CD4-positive, alpha-beta T cell treated with Interleukin-2 at 100 ng/mL for 4 hours (primary cell): ENCODE data around the gene DSC2.
"Not testable (repeated sequence)": the region's sequence is repeated elsewhere in the genome, so short reads cannot be mapped to it uniquely, and the experiment has no call there.

ENCODE experiments used
- DNase-seq: peaks from one replicate; pipeline ENCODE4 v3.0.0-alpha.2; 2020; ENCODE audit warnings: low spot score

DSC2 gene

DNA sequence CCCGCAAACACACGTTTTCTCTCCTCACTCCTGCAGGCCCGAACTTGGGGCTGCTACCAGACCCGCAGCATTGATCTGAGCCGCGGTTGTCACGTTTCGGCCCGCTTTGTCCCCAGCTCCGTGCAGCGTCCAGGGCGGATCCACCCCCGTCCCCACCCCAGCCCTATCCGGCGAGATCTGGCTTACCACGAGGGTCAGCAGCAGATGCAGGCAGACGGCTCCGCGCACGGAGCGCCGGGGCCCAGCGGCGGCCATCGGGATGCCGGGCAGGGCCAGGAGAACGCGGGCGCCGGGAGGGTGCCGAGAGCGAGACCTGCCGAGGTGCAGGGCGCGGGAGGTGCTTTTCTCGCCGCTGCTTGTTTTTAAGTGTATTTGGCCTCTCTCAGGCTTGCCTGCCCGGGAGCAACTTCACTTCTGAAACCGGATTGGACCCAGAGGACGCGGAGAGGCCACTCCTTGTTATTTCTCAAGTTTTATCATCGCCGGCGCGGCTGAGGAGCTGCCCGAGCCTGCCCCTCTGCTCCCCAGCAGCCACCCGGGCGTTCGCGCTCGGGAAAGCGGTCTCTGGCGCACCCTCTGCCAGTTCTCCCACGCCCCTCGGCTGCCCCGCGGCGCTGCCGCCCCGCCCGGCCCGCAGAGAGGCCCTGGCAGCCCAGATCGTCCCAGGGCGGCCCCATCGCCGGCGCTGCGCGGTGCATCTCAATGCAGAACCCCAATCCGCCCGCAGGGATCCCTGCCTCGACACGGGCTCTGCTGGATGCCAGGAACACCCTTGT lies 59.6 kb downstream of the DSC2 start, which contains the start of gene DSC3:
TSS of gene DSC3 (minus strand) at position 337 of the 776 bp plus-strand sequence. CDS start at position 255, 82 bp downstream.
- DNase-seq: no peak

DNA sequence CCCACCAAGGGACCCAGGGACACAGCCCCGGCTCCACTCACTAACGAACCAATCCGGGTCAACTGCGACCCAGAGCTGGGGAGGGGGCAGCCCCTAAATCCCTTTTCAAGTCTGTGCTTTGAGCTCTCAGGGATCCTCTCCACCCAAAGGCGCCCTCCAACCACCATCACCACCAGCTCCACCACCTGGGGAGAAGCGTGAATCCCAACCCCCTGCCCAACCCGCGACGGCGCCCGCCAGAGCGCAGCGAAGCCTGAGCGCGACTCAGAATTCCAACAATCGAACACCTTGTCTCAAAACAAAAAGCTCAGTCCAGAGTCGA lies 60.2 kb downstream of the DSC2 start:
- no peak for DNase-seq

DNA sequence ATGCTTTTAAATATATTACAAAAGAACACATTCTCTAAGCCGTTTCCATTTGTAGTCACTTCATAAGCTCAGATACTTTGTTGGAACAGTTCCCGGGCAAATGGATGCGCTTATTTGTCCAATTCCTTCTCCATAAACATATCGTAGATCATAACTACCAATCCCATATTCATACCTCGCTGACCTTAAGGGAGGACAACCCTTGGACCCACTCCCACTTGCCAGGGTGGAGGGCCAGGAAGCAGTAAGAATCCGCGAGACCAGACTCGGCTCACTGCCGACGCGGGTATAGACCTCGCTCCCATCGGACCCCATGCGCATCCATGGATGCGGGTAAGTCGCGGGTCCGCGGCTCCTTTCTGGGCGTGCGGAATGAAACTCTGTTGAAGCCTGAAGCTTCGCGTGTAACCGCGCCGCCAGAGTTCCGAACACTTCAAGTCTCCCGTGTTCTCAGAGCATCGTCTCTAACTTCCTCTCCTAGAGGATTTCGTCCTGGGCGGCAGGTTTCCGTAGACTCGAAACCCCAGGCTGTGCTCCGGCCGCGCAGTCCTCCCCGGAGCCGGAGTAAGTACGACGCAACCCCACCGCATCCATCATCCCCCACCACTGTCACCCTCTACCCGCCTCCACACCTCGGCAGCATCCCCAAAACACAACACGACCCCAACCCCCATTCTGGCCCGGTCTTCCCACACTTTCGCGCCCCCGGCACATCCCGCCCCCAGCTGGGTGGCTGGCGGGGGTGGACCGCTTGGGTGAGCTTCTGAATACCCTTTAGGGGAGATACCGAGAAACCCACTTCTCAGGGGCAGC lies 60.7 kb downstream of the DSC2 start:
- no peak for DNase-seq

DNA sequence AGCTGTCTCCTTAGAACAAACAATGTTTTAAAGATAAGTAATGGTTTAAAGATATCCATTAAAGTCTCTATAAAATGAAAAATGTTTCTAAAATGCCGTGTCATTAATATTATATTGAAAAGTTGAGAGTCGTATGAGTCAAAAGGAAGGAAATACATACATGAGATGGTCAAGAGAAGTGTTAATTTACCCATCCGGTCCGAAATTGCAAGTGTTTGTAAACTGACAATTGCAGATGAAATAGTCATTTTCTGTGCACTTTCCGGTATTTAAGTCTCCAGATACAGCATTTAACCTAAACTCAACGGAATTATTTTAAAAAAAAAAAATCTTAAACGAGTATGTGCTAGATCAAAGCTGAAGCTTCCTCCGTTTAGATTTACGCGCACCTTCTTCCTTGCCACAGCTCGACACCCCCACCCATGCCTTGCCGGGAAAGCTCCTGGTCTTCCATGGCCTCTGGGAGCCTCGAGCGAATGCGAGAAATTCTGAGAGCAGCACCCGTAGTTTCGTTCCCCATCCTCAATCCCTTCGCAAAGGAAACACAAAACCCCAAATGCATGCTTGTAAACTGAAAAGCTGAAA lies 61.4 kb downstream of the DSC2 start:
- no peak for DNase-seq

DNA sequence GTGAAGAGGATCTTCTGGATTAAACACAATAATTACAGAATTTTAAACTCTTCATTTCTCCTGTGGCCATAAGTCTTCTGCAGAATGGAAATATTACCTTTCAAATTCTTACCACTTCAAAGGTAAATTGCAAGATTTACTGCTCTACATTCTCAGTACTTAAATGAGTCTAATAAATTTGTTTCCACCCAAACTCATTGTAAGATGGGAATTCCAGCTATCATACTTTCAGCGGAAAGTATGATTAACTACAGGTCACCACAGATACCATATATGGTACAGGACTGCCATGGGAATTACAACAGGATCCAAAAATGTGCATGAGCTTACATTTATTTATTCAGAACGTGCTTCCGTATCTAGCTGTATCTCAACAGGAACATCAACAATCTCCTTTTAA lies 62.8 kb downstream of the DSC2 start:
- no peak for DNase-seq

DNA sequence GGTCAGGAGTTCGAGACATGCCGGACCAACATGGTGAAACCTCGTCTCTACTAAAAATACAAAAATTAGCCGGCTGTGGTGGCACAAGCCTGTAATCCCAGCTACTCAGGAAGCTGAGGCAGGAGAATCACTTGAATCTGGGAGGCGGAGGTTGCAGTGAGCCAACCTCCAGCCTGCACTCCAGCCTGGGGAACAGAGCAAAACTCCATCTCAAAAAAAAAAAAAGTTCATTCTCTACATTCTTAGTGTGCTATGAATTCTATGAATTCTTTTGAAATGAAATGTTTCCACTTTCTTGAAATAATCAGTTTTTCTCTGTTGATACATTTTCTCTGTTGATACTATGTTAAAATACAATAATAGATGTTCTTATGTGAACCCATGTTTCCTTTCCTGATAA lies 64.5 kb downstream of the DSC2 start:
- not testable (repeated sequence) for DNase-seq

DNA sequence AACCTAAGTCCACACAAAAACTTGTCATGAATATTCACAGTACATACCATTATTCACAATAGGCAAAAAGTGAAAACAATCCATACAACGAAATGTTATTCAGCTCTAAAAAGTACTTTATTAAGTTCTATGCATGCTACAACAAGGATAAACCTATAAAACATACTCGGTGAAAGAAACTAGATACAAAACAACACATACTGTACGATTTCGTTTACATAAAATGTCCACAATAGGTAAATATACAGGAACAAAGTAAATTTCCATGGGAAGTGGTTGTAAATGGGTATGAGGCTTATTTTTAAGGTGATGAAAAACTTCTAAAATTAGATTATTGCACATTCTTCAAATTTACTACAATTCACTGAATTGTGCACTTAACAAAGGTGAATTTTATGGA lies 67.7 kb downstream of the DSC2 start:
- no peak for DNase-seq

DNA sequence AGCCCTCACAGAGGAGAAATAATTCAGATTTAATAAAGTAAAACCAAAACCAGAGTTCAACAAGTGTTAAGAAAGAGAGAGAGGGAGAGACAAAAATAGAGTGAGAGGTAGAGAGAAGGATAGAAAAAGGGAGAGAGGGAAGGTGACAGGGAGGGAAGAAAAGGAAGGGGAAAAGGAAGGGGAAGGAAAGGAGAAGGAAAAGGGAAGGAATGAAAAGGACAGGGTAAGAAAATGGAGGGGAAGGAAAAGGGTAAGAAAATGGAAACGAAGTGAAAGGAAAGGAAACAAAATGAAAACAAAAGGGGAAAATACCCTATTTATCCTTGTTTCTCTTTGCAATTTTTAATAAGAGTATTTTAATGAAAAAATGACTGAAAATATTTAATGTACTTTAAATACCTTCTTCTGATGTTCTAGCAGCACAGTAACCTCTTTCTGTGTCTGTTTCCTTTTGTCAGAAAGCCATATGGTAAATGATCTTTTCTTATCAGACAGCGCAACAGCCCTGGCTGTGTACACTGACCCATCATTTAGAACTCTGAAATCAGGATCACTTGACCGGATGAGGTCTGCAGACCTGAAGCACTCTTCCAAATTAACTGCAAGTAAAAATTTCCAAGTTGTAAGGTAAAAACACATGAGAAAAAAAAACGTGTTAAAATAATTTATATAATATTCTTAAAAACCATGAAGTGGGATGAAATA lies 71.5 kb downstream of the DSC2 start:
- no peak for DNase-seq

DNA sequence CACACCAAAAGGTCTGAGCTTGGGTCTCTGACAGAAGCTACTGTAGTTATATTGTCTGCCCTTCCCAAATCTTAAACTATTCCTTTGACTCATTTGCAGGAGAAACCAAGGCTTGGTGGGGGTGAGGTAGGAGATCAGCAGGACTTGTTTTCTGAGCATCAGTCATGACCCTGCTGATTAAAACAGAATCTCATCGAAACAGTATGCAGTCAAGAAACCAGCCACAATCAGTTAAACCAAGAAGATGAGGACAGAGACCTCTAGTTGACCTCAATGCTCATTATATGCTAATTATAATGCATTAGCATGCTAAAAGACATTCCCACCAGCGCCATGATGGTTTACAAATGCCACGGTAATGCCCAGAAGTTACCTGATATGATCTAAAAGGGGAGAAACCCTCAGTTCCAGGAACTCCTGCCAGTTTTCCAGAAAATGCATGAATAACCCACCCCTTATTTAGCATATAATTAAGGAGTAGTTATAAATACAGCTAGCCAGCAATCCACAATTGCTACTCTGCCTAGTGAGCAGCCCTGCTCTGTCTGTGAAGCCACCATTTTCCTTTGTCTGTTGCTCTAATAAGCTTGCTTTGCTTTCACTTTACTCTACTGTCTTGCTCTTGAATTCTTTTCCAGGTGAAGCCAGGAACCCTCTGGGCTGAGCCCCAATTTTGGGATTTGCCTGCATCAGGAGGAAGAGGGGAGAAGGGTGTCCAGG lies 86.3 kb downstream of the DSC2 start:
- no peak for DNase-seq

DNA sequence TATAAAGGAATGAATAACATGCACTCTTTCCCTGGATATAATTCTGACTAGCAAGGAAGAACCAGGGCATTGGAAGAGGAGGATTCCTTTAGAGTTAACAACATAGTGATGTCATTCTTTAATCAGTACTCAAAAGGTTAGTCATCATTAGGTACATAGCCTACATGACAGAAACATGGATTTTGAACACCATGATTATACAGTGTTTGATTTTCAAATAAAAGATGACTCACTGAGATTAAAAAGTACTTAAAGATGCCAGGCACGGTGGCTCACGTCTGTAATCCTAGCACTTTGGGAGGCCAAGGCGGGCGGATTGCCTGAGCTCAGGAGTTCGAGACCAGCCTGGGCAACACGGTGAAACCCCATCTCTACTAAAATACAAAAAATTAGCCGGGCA lies 90.8 kb downstream of the DSC2 start:
- not testable (repeated sequence) for DNase-seq

DNA sequence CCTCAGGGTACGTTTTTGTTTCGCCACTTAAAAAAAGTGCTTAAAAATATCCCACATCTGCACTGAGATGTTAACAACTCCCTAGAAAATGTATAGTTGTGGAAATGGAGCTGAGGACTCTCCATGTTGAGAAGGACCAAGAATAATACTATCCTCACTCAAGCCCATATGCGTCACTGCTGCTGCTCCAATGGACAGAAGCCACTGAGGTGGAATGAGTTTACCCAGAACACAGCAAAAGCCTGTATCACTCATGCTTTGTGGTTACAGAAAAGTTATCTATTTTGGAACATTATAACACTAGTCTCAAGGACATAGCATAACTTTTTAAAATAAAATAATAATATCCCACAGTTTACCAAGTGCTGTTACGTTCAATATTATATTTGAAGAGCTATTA lies 91.6 kb downstream of the DSC2 start:
- DNase-seq: no peak
